A673 (cell line): ENCODE measurements around the gene ATOH8. TPM values are rescaled to one million over a fixed set of nuclear protein-coding genes. Genes with fewer than 3 reads are reported as not detected.

ENCODE experiments used
- Bru-seq: library from RNA; stranded (reverse); fragments of 400-500 nt; gene quantifications from one replicate; lab custom pipeline; 2021; lab: Mats Ljungman, UMichigan
- BruChase-seq, 2 experiments: library from RNA; stranded (reverse); fragments of 400-500 nt; gene quantifications; one replicate each; lab custom pipeline; 2021; lab: Mats Ljungman, UMichigan
- BruUV-seq: library from RNA; stranded (reverse); fragments of 400-500 nt; replicated peaks from 2 replicates; lab custom pipeline; 2021; lab: Mats Ljungman, UMichigan
- CTCF ChIA-PET: fragments of 300-600 bp; sonication (Branson Sonifier 250); formaldehyde crosslinking; loops from one replicate; lab custom pipeline; 2022; ENCODE audit warnings: antibody characterized with exemption; lab: Charles Lee
- POLR2A ChIA-PET: fragments of 300-600 bp; sonication (Branson Sonifier 250); formaldehyde crosslinking; loops from one replicate; lab custom pipeline; 2022; ENCODE audit warnings: antibody characterized with exemption; ENCODE audit not compliant: low non-redundant PET; lab: Charles Lee
- DNase-seq: peaks from one replicate; pipeline ENCODE4 v3.0.0-alpha.2; 2015; ENCODE audit warnings: low spot score
- H3K27ac ChIP-seq: fragments of 200-600 bp; sonication (generic); 2 replicates; pipeline ENCODE4 v1.5.1; 2016; ENCODE audit warnings: mixed run types, low read depth, mild to moderate bottlenecking, mixed read lengths, antibody characterized with exemption, low read length; ENCODE audit not compliant: poor library complexity, severe bottlenecking
- H3K27me3 ChIP-seq: fragments of 200-600 bp; sonication (generic); replicated peaks from 2 replicates; pipeline ENCODE4 v1.6.1; 2017; ENCODE audit warnings: mixed run types, low read depth, mild to moderate bottlenecking, mixed read lengths, antibody characterized with exemption, low read length; ENCODE audit not compliant: insufficient read depth, poor library complexity
- H3K36me3 ChIP-seq: fragments of 200-600 bp; sonication (generic); 2 replicates; pipeline ENCODE4 v1.6.1; 2016; ENCODE audit warnings: mixed run types, mild to moderate bottlenecking, mixed read lengths, antibody characterized with exemption, low read length; ENCODE audit not compliant: insufficient read depth, poor library complexity, severe bottlenecking
- H3K4me1 ChIP-seq: fragments of 200-600 bp; sonication (generic); 2 replicates; pipeline ENCODE4 v1.6.1; 2017; ENCODE audit warnings: mixed run types, mild to moderate bottlenecking, mixed read lengths, antibody characterized with exemption, low read length; ENCODE audit not compliant: insufficient read depth, poor library complexity, severe bottlenecking
- H3K4me3 ChIP-seq: fragments of 200-600 bp; sonication (generic); 2 replicates; pipeline ENCODE4 v1.5.1; 2016; ENCODE audit warnings: low read depth, mixed run types, mild to moderate bottlenecking, mixed read lengths, low read length; ENCODE audit not compliant: poor library complexity, severe bottlenecking
- H3K9me3 ChIP-seq: fragments of 200-600 bp; sonication (generic); 2 replicates; pipeline ENCODE4 v1.6.1; 2016; ENCODE audit warnings: mixed run types, low read depth, mild to moderate bottlenecking, mixed read lengths, antibody characterized with exemption, low read length; ENCODE audit not compliant: poor library complexity, severe bottlenecking
- CTCF ChIP-seq: fragments of 300-800, 200-600 bp; sonication (generic); conservative IDR thresholded peaks from 2 replicates; pipeline ENCODE4 v1.5.1; 2017; ENCODE audit warnings: low read depth, mild to moderate bottlenecking, antibody characterized with exemption, low read length, moderate library complexity, mixed read lengths
- EZH2 ChIP-seq: fragments of 200-600 bp; sonication (generic); IDR thresholded peaks from 2 replicates; pipeline ENCODE4 v1.6.1; 2017; ENCODE audit warnings: borderline replicate concordance, low read depth, mild to moderate bottlenecking, mixed read lengths, antibody characterized with exemption, low read length; ENCODE audit not compliant: poor library complexity, severe bottlenecking
- intact Hi-C: fragments of 100-400 bp; cut with micrococcal nuclease; formaldehyde crosslinking; loops from one replicate; pipeline ENCODE4 v1.10.0; 2022; ENCODE audit not compliant: unreplicated experiment
- long read RNA-seq: library from polyadenylated mRNA; stranded (forward); transcript quantifications from one replicate; pipeline ENCODE4 v2.0.0, GENCODE V29; 2022
- total RNA-seq: library from RNA; stranded (reverse); gene quantifications from 2 replicates; pipeline ENCODE4 v1.2.3, GENCODE V29; 2021

The ATOH8 gene
- 4.3 and 4.6 TPM in 2 replicates for total RNA-seq
- percentile 42 among the genes with signal in this experiment for Bru-seq, nascent RNA
- BruChase-seq, experiment 1, labeled RNA remaining after a 2-hour chase: percentile 39 among the genes with signal in this experiment
- percentile 28 among the genes with signal in this experiment for BruChase-seq, experiment 2, labeled RNA remaining after a 6-hour chase
- long read RNA-seq, partial matches to known transcripts: 0 of 2 reads
- long read RNA-seq, other reads (novel, unspliced or antisense): 0 of 2 reads

GRCh38 chr2:85753525-85754312 is at the start of gene ATOH8:
ATOH8 (plus strand) TSS chr2:85753991; CDS start chr2:85754190, 199 bp downstream.
- peak; percentile 72 for DNase-seq
- CTCF ChIA-PET: interaction anchor here (1.0 to 1.3 kb wide), 3 partner anchors 9 to 60 kb away, joined by 3 read pairs; no protein-coding TSS in a partner anchor
- Histone ChIP-seq H3K36me3 (no peaks in the 10 kb centered on the region), H3K4me1 (peaks cover 35% of the 10 kb centered on the region), H3K9me3 (no peaks in the 10 kb centered on the region), H3K27me3 (no peaks in the 10 kb centered on the region), H3K27ac (peak within 1 kb of the TSS; percentile 39), H3K4me3 (peak within 1 kb of the TSS; percentile 66)
- BruUV-seq: no TSS peak
- POLR2A ChIA-PET: interaction anchor here (0.6 kb wide), 1 partner anchor 11 kb away, joined by 6 read pairs; no protein-coding TSS in a partner anchor
- intact Hi-C loops: loop anchor here (5.0 kb wide), 1 partner anchor 134 kb away; the partner anchor contains the start of gene ST3GAL5
- TF ChIP-seq CTCF (no peak), EZH2 (no peak)

GRCh38 chr2:85704038-85704437 is 49.8 kb upstream of the ATOH8 start:
- CTCF ChIA-PET: interaction anchor here (0.6 kb wide), 1 partner anchor 25 kb away, joined by 3 read pairs; no protein-coding TSS in a partner anchor
- intact Hi-C loops: loop anchor here (1.0 kb wide), 1 partner anchor 48 kb away; no protein-coding TSS in a partner anchor

More at GRCh38 chr2:85704038-85704437, 49.8 kb upstream of the ATOH8 start:
- Histone ChIP-seq H3K9me3 (no peaks in the 10 kb centered on the region), H3K27me3 (no peaks in the 10 kb centered on the region), H3K36me3 (no peaks in the 10 kb centered on the region), H3K4me3 (no peak overlapping the region), H3K27ac (no peak overlapping the region), H3K4me1 (peaks cover 30% of the 10 kb centered on the region)
- no peak for DNase-seq
- TF ChIP-seq CTCF: no peak
- no peak for TF ChIP-seq EZH2
- POLR2A ChIA-PET: no interaction called here
- BruUV-seq: no TSS peak
